SK-N-SH (cell line): Measurements from ENCODE around the gene MIF.

Experiments
- CTCF ChIP-seq: fragments of 200-600 bp; sonication (generic); IDR thresholded peaks from 2 replicates; pipeline ENCODE4 v1.6.1; 2017; ENCODE audit warnings: antibody characterized with exemption, mild to moderate bottlenecking, moderate library complexity
- EP300 ChIP-seq, 2 experiments: IDR thresholded peaks; 2 replicates each; pipeline versions ENCODE4 v1.4.0 to v1.6.1; 2012; ENCODE audit warnings: borderline replicate concordance in 1 of 2, low read depth in 1 of 2, low read length in 1 of 2
- MEF2A ChIP-seq: IDR thresholded peaks from 2 replicates; pipeline ENCODE4 v1.4.0; 2012; ENCODE audit warnings: low read depth, borderline replicate concordance
- MXI1 ChIP-seq: IDR thresholded peaks from 2 replicates; pipeline ENCODE4 v1.6.1; 2012; ENCODE audit warnings: mild to moderate bottlenecking, low read depth, low read length, improper control_type of control experiment
- POLR2AphosphoS5 ChIP-seq: IDR thresholded peaks from 2 replicates; pipeline ENCODE4 v1.6.1; 2012; ENCODE audit warnings: low read depth, low read length
- TF ChIP-seq, protein P1 (sequence below): IDR thresholded peaks from 2 replicates; pipeline ENCODE4 v1.4.0; 2012; ENCODE audit warnings: low read depth, borderline replicate concordance

- no peak for TF ChIP-seq CTCF
- TF ChIP-seq, protein P1, sequence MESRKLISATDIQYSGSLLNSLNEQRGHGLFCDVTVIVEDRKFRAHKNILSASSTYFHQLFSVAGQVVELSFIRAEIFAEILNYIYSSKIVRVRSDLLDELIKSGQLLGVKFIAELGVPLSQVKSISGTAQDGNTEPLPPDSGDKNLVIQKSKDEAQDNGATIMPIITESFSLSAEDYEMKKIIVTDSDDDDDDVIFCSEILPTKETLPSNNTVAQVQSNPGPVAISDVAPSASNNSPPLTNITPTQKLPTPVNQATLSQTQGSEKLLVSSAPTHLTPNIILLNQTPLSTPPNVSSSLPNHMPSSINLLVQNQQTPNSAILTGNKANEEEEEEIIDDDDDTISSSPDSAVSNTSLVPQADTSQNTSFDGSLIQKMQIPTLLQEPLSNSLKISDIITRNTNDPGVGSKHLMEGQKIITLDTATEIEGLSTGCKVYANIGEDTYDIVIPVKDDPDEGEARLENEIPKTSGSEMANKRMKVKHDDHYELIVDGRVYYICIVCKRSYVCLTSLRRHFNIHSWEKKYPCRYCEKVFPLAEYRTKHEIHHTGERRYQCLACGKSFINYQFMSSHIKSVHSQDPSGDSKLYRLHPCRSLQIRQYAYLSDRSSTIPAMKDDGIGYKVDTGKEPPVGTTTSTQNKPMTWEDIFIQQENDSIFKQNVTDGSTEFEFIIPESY = no peak
- TF ChIP-seq EP300 (IDR thresholded peaks at IDR 0.05; ENCODE audit: borderline replicate concordance in 1 of 2, low read depth in 1 of 2, low read length in 1 of 2) = no peak
- TF ChIP-seq POLR2AphosphoS5 = no peak
- TF ChIP-seq MXI1 = no peak
- TF ChIP-seq MEF2A = no peak
These were observed 48.7 kb upstream of the MIF start for GRCh38 chr22:23845265-23846080.
